Neural cell (in vitro differentiated cells): Measurements from ENCODE around the gene PIP4K2C. TPM values are rescaled to one million over a fixed set of nuclear protein-coding genes. Genes with fewer than 3 reads are reported as not detected.
A peak's percentile ranks its signal among the peaks of the same experiment; 100 is the strongest.

Source experiments
- H2AFZ ChIP-seq: fragments of 200-600, 300-800 bp; sonication (generic), shearing (Covaris generic); 2 replicates; pipeline ENCODE4 v1.6.0; 2014; ENCODE audit warnings: low read depth, mild to moderate bottlenecking, antibody characterized with exemption, low read length, moderate library complexity
- H3F3A ChIP-seq: fragments of 200-600 bp; shearing (Covaris generic); 2 replicates; pipeline ENCODE4 v1.6.1; 2016; ENCODE audit warnings: mild to moderate bottlenecking, moderate library complexity, mixed read lengths, antibody characterized with exemption, low read length; ENCODE audit not compliant: insufficient read depth, poor library complexity, severe bottlenecking
- H3K27ac ChIP-seq: fragments of 200-600, 300-800 bp; sonication (generic), shearing (Covaris generic); 2 replicates; pipeline ENCODE4 v1.5.1; 2014; ENCODE audit warnings: mild to moderate bottlenecking, low read length, moderate library complexity
- H3K27me3 ChIP-seq: fragments of 300-800, 200-600 bp; sonication (generic), shearing (Covaris generic); 2 replicates; pipeline ENCODE4 v1.6.0; 2014; ENCODE audit warnings: mild to moderate bottlenecking, low read depth, low read length, moderate library complexity; ENCODE audit not compliant: insufficient read depth
- H3K36me3 ChIP-seq: fragments of 300-800, 200-600 bp; sonication (generic), shearing (Covaris generic); 2 replicates; pipeline ENCODE4 v1.5.1; 2014; ENCODE audit warnings: mild to moderate bottlenecking, antibody characterized with exemption, low read length, moderate library complexity; ENCODE audit not compliant: insufficient read depth
- H3K4me2 ChIP-seq: fragments of 300-800, 200-600 bp; sonication (generic), shearing (Covaris generic); 2 replicates; pipeline ENCODE4 v1.6.0; 2014; ENCODE audit warnings: mild to moderate bottlenecking, low read length
- H3K4me3 ChIP-seq: fragments of 300-800, 200-600 bp; sonication (generic), shearing (Covaris generic); 2 replicates; pipeline ENCODE4 v1.5.1; 2014; ENCODE audit warnings: mild to moderate bottlenecking, low read length, moderate library complexity
- H3K79me2 ChIP-seq: fragments of 200-600 bp; shearing (Covaris generic); replicated peaks from 2 replicates; pipeline ENCODE4 v1.6.0; 2014; ENCODE audit warnings: mild to moderate bottlenecking, low read length, moderate library complexity; ENCODE audit not compliant: insufficient read depth
- H3K9ac ChIP-seq: fragments of 300-800, 200-600 bp; sonication (generic), shearing (Covaris generic); 2 replicates; pipeline ENCODE4 v1.6.1; 2016; ENCODE audit warnings: mild to moderate bottlenecking, low read length, mixed read lengths
- H3K9me2 ChIP-seq: fragments of 200-600 bp; shearing (Covaris generic); 2 replicates; pipeline ENCODE4 v1.6.1; 2016; ENCODE audit warnings: mild to moderate bottlenecking, low read length, mixed read lengths; ENCODE audit not compliant: insufficient read depth
- H3K9me3 ChIP-seq: fragments of 200-600, 300-800 bp; sonication (generic), shearing (Covaris generic); 2 replicates; pipeline ENCODE4 v1.6.1; 2016; ENCODE audit warnings: mild to moderate bottlenecking, mixed run types, low read length, moderate library complexity, mixed read lengths
- H4K20me1 ChIP-seq: fragments of 200-600 bp; shearing (Covaris generic); 2 replicates; pipeline ENCODE4 v1.6.1; 2016; ENCODE audit warnings: mild to moderate bottlenecking, mixed run types; ENCODE audit not compliant: insufficient read depth
- EP300 ChIP-seq: fragments of 450-650 bp; conservative IDR thresholded peaks from 2 replicates; pipeline ENCODE4 v1.6.1; 2014; ENCODE audit warnings: antibody characterized with exemption, mild to moderate bottlenecking, moderate library complexity; ENCODE audit not compliant: poor library complexity, severe bottlenecking
- EZH2 ChIP-seq: fragments of 200-600, 300-800 bp; shearing (Covaris generic), sonication (generic); IDR thresholded peaks from 2 replicates; pipeline ENCODE4 v1.6.1; 2014; ENCODE audit warnings: antibody characterized with exemption, low read length, borderline replicate concordance, mild to moderate bottlenecking; ENCODE audit not compliant: insufficient read depth, poor library complexity, severe bottlenecking
- MXI1 ChIP-seq: fragments of 450-650 bp; conservative IDR thresholded peaks from 2 replicates; pipeline ENCODE4 v1.6.1; 2014; ENCODE audit warnings: antibody characterized with exemption, mild to moderate bottlenecking; ENCODE audit not compliant: poor library complexity, severe bottlenecking
- POLR2AphosphoS5 ChIP-seq: IDR thresholded peaks from 2 replicates; pipeline ENCODE4 v1.6.1; 2012
- RAD21 ChIP-seq: fragments of 450-650 bp; conservative IDR thresholded peaks from 2 replicates; pipeline ENCODE4 v1.6.1; 2014; ENCODE audit warnings: antibody characterized with exemption, mild to moderate bottlenecking, moderate library complexity
- SMC3 ChIP-seq: fragments of 450-650 bp; conservative IDR thresholded peaks from 2 replicates; pipeline ENCODE4 v1.6.1; 2014; ENCODE audit warnings: antibody characterized with exemption, mild to moderate bottlenecking, moderate library complexity; ENCODE audit not compliant: poor library complexity
- TAF1 ChIP-seq: IDR thresholded peaks from 2 replicates; pipeline ENCODE4 v1.6.1; 2012; ENCODE audit warnings: low read depth
- polyA plus RNA-seq: library from polyadenylated mRNA; depleted of rRNA; stranded (reverse); fragments of >200 nt; gene quantifications from 2 replicates; pipeline ENCODE4 v1.2.3, GENCODE V29; 2014
- TF ChIP-seq, protein P1 (sequence below): fragments of 450-650 bp; IDR thresholded peaks from 2 replicates; pipeline ENCODE4 v1.5.1; 2014; ENCODE audit warnings: antibody characterized with exemption, mild to moderate bottlenecking, moderate library complexity; ENCODE audit not compliant: poor library complexity, severe bottlenecking
- TF ChIP-seq, protein P2 (sequence below): IDR thresholded peaks from 2 replicates; pipeline ENCODE4 v1.6.1; 2012; ENCODE audit warnings: borderline replicate concordance

Gene PIP4K2C
- polyA plus RNA-seq, 1 donor from 2014 or later: 22.1 TPM

DNA sequence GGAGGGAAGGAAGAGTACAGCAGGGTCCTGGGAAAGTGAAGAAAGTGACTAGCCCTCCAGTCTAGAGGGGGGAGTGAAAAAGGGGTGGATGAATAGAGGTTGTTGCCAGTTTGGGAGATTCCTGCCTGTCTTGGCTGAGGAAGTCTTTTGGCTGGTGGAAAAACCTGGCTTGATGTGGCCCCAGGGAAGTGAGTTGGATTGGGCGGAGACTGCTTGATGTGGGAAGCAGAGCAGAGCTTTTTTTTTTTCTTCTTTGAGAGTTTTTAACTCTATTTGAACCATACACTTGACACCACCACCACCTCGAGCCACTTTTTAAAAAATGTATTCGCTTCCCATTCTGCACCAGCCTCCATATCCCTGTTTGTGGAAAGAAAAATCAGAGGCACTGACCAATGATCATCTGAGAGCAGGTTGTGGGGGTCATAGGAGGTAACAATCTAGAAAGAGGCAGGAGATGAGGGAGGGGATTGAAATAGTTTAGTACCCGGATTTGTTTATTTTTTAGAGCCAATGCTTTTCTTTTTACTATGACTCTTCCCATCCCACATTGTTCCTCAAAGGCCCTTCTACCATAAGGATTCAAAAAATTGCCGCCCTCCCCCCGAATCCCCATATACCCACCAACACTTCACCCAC lies 12.9 kb downstream of the PIP4K2C start:
- Histone ChIP-seq H3K9ac (peak overlapping the region; percentile 90), H3K27ac (peak overlapping the region; percentile 78), H4K20me1 (no peaks in the 10 kb centered on the region), H3F3A (no peaks in the 10 kb centered on the region), H3K9me2 (no peaks in the 10 kb centered on the region), H3K27me3 (no peaks in the 10 kb centered on the region), H2AFZ (peak overlapping the region; percentile 84), H3K9me3 (no peaks in the 10 kb centered on the region), H3K79me2 (peaks cover 19% of the 10 kb centered on the region), H3K4me2 (peak overlapping the region; percentile 94), H3K4me3 (peak overlapping the region; percentile 74), H3K36me3 (no peaks in the 10 kb centered on the region)
- TF ChIP-seq RAD21 (no peak), POLR2AphosphoS5 (no peak), TAF1 (no peak), MXI1 (no peak), EZH2 (no peak), SMC3 (no peak), EP300 (no peak)
- TF ChIP-seq, protein P1, sequence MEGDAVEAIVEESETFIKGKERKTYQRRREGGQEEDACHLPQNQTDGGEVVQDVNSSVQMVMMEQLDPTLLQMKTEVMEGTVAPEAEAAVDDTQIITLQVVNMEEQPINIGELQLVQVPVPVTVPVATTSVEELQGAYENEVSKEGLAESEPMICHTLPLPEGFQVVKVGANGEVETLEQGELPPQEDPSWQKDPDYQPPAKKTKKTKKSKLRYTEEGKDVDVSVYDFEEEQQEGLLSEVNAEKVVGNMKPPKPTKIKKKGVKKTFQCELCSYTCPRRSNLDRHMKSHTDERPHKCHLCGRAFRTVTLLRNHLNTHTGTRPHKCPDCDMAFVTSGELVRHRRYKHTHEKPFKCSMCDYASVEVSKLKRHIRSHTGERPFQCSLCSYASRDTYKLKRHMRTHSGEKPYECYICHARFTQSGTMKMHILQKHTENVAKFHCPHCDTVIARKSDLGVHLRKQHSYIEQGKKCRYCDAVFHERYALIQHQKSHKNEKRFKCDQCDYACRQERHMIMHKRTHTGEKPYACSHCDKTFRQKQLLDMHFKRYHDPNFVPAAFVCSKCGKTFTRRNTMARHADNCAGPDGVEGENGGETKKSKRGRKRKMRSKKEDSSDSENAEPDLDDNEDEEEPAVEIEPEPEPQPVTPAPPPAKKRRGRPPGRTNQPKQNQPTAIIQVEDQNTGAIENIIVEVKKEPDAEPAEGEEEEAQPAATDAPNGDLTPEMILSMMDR: no peak
- TF ChIP-seq, protein P2, sequence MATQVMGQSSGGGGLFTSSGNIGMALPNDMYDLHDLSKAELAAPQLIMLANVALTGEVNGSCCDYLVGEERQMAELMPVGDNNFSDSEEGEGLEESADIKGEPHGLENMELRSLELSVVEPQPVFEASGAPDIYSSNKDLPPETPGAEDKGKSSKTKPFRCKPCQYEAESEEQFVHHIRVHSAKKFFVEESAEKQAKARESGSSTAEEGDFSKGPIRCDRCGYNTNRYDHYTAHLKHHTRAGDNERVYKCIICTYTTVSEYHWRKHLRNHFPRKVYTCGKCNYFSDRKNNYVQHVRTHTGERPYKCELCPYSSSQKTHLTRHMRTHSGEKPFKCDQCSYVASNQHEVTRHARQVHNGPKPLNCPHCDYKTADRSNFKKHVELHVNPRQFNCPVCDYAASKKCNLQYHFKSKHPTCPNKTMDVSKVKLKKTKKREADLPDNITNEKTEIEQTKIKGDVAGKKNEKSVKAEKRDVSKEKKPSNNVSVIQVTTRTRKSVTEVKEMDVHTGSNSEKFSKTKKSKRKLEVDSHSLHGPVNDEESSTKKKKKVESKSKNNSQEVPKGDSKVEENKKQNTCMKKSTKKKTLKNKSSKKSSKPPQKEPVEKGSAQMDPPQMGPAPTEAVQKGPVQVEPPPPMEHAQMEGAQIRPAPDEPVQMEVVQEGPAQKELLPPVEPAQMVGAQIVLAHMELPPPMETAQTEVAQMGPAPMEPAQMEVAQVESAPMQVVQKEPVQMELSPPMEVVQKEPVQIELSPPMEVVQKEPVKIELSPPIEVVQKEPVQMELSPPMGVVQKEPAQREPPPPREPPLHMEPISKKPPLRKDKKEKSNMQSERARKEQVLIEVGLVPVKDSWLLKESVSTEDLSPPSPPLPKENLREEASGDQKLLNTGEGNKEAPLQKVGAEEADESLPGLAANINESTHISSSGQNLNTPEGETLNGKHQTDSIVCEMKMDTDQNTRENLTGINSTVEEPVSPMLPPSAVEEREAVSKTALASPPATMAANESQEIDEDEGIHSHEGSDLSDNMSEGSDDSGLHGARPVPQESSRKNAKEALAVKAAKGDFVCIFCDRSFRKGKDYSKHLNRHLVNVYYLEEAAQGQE: no peak

DNA sequence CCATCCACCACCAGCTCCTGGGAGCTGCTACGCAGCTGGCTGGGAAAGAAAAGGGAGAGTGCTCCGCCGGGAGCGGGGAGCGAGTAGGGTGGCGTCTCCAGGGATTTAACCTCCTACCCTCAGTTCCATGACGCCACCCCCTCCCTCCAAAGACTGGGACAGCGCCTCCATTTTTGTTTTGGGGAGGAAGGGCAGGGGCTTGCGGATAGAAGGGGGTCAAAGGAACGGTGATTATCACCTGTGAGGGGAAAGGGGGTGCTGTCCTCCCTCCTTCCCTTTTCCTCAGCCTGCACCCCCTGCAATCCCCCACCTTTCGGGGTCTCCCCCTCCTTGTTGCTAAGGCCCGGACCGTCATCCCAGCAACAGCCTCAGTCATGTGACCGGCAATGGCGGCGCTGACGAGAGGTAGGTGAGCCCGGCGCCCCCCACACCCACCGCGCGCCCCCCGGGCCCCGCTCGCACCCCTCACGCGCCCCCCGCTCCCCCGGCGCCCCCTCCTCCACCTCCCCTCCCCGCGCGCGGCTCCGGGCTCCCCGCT lies 13.5 kb downstream of the PIP4K2C start, which contains the start of gene DTX3:
Gene DTX3, plus strand, starts transcription at position 371 of the 538 bp plus-strand sequence. CDS start 1,694 bp downstream, outside the sequence.
- Histone ChIP-seq H4K20me1 (no peaks in the 10 kb centered on the region), H3K4me2 (peak within 1 kb of the TSS; percentile 94), H3K9me3 (no peaks in the 10 kb centered on the region), H3K27me3 (no peaks in the 10 kb centered on the region), H3K4me3 (peak within 1 kb of the TSS; percentile 74), H2AFZ (peak within 1 kb of the TSS; percentile 84), H3K9me2 (no peaks in the 10 kb centered on the region), H3F3A (no peaks in the 10 kb centered on the region), H3K79me2 (peaks cover 19% of the 10 kb centered on the region), H3K36me3 (no peaks in the 10 kb centered on the region), H3K9ac (peak within 1 kb of the TSS; percentile 90), H3K27ac (peak within 1 kb of the TSS; percentile 78)
- TF ChIP-seq EP300 (peak; percentile 48), POLR2AphosphoS5 (peak; percentile 71), TAF1 (no peak), MXI1 (peak; percentile 48), SMC3 (no peak)
